Measurements from ENCODE around the gene SDR42E1. TPM values are rescaled to one million over a fixed set of nuclear protein-coding genes. Genes with fewer than 3 reads are reported as not detected.

SDR42E1 gene
- total and polyA plus RNA-seq, 2 donors (not counting 3 experiments of a cell fraction or from before 2014, with no cell fraction given), result 0.08 TPM; not detected in 1

DNA sequence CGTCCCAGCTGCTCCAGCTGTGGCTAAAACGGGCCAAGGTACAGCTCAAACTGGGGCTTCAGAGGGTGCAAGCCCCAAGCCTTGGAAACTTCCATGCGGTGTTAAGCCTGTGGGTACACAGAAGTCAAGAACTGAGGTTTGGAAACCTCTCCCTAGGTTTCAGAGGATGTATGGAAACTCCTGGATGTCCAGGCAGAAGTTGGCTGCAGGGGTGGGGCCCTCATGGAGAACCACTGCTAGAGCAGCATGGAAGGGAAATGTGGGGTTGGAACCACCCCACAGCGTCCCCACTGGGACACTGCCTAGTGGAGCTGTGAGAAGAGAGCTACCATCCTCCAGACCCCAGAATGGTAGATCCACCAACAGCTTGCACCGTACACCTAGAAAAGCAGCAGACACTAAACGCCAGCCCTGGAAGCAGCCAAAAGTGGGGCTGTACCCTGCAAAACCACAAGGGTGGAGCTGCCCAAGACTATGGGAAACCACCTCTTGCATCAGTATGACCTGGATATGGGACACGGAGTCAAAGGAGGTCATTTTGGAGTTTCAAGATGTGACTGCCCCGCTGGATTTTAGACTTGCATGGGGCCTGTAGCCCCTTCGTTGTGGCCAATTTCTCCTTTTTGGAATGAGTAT, 2.2 kb downstream of the SDR42E1 start:
- H3K79me2 ChIP-seq (ENCODE audit: control insufficient read depth, insufficient read depth, low read length), result no peaks in the 10 kb centered on the region
- peaks cover 12% of the 10 kb centered on the region for H3K4me1 ChIP-seq (ENCODE audit: control insufficient read depth, extremely low read depth, insufficient read depth, low read length)
- no peak for TF ChIP-seq POLR2A (IDR thresholded peaks at IDR 0.05; ENCODE audit: low read depth, low read length)
- TF ChIP-seq JUN (IDR thresholded peaks at IDR 0.05; ENCODE audit: borderline replicate concordance, insufficient read depth, insufficient read length, low read depth), result no peak
- no peak for TF ChIP-seq MYC (IDR thresholded peaks at IDR 0.05; ENCODE audit: low read depth, low read length)
- TF ChIP-seq FOS (IDR thresholded peaks at IDR 0.05; ENCODE audit: borderline replicate concordance, insufficient read depth, low read length), result no peak
- TF ChIP-seq POLR2AphosphoS5 (IDR thresholded peaks at IDR 0.05; ENCODE audit: insufficient read depth, low read depth, low read length), result no peak
- TF ChIP-seq, protein P1, sequence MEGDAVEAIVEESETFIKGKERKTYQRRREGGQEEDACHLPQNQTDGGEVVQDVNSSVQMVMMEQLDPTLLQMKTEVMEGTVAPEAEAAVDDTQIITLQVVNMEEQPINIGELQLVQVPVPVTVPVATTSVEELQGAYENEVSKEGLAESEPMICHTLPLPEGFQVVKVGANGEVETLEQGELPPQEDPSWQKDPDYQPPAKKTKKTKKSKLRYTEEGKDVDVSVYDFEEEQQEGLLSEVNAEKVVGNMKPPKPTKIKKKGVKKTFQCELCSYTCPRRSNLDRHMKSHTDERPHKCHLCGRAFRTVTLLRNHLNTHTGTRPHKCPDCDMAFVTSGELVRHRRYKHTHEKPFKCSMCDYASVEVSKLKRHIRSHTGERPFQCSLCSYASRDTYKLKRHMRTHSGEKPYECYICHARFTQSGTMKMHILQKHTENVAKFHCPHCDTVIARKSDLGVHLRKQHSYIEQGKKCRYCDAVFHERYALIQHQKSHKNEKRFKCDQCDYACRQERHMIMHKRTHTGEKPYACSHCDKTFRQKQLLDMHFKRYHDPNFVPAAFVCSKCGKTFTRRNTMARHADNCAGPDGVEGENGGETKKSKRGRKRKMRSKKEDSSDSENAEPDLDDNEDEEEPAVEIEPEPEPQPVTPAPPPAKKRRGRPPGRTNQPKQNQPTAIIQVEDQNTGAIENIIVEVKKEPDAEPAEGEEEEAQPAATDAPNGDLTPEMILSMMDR (IDR thresholded peaks at IDR 0.05; ENCODE audit: extremely low read depth in 1 of 2, insufficient read depth in 1 of 2, low read depth in 1 of 2, low read length in 2 of 2), result no peak
- no peak for TF ChIP-seq EZH2 (IDR thresholded peaks at IDR 0.05; ENCODE audit: borderline replicate concordance, low read depth, low read length, severe bottlenecking)
- TF ChIP-seq, protein P2, sequence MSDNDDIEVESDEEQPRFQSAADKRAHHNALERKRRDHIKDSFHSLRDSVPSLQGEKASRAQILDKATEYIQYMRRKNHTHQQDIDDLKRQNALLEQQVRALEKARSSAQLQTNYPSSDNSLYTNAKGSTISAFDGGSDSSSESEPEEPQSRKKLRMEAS (IDR thresholded peaks at IDR 0.05; ENCODE audit: insufficient read depth, insufficient read length), result no peak
- no peak for TF ChIP-seq GATA2 (IDR thresholded peaks at IDR 0.05; ENCODE audit: insufficient read depth, insufficient read length, low read depth, low read length)
- CTCF ChIA-PET, result no interaction called here
- no peak overlapping the region for H3K27ac ChIP-seq (ENCODE audit: insufficient read depth, low read depth, low read length)
- DNase-seq (ENCODE audit: low read depth, low spot score) (no peak), FAIRE-seq (no peak)
- no peaks in the 10 kb centered on the region for H3K9me1 ChIP-seq (replicated peaks; ENCODE audit: control insufficient read depth, extremely low read depth, insufficient read depth, low read length)
- H3K9ac ChIP-seq (replicated peaks; ENCODE audit: extremely low read depth, insufficient read depth, low read length), result no peak overlapping the region
- H3K27me3 ChIP-seq (ENCODE audit: control insufficient read depth in 2 of 2, insufficient read depth in 2 of 2, low read length in 2 of 2), result peaks cover 4 to 13% of the 10 kb centered on the region in 2 experiments
- BruUV-seq (replicated peaks), result no TSS peak
- POLR2A ChIA-PET, result no interaction called here
- H2AFZ ChIP-seq (ENCODE audit: low read depth, low read length), result no peak overlapping the region
- peaks cover 4% of the 10 kb centered on the region for H3K9me3 ChIP-seq (replicated peaks; ENCODE audit: control insufficient read depth, insufficient read depth, low read length)
- intact Hi-C loops (cut with micrococcal nuclease) (no loop called here), dilution Hi-C loops (cut with MboI; ENCODE audit: extremely low pct_ligation_motif_present, low sequenced_read_pairs) (no loop called here)
- H3K4me3 ChIP-seq (replicated peaks in 1 of 3; ENCODE audit: insufficient read depth in 1 of 3, low read depth in 1 of 3, low read length in 3 of 3), result no peak overlapping the region
- H4K20me1 ChIP-seq (replicated peaks; ENCODE audit: control insufficient read depth, extremely low read depth, insufficient read depth, low read length), result no peaks in the 10 kb centered on the region
- no peaks in the 10 kb centered on the region for H3K36me3 ChIP-seq (ENCODE audit: control insufficient read depth in 2 of 2, extremely low read depth in 1 of 2, insufficient read depth in 2 of 2, low read length in 2 of 2)
- no peak overlapping the region for H3K4me2 ChIP-seq (ENCODE audit: insufficient read depth, low read length)
